A549 (cell line): ENCODE data around the gene PHF21B. TPM values are rescaled to one million over a fixed set of nuclear protein-coding genes. Genes with fewer than 3 reads are reported as not detected.

Experiments
- ATAC-seq, 2 experiments: fragments of 200-7000 bp in 1 of 2; fragments of >200 bp in 1 of 2; cut with Nextera tagmentation in 1 of 2; cut with Tn5 transposase in 1 of 2; 3 replicates each; pipeline versions ENCODE4 v1.8.0 to v1.9.1; 2018 to 2020; ENCODE audit warnings: mild to moderate bottlenecking in 1 of 2, moderate library complexity in 1 of 2
- CTCF ChIA-PET: fragments of 300-600 bp; sonication (Branson Sonifier 250); formaldehyde crosslinking; extraction: SDS; loops from one replicate; lab custom pipeline; 2021; ENCODE audit warnings: antibody characterized with exemption, inconsistent platforms; lab: Yijun Ruan, JAX
- POLR2A ChIA-PET: fragments of 350-600 bp; formaldehyde crosslinking; extraction: SDS; loops from one replicate; lab custom pipeline; 2021; ENCODE audit warnings: antibody characterized with exemption, inconsistent platforms; lab: Yijun Ruan, JAX
- DNase-seq, 2 experiments: peaks; one replicate each; pipeline versions ENCODE4 v3.0.0 to v3.0.0-alpha.2; 2011 to 2016; ENCODE audit warnings: low read depth in 1 of 2, low spot score in 1 of 2
- FAIRE-seq: peaks from 2 replicates; lab custom pipeline; 2011; peaks lifted over from hg19 to GRCh38; lab: Jason Lieb, UNC
- H3K27ac ChIP-seq, 2 experiments: fragments of >200 bp; sonication (Bioruptor Twin); formaldehyde crosslinking; 3 replicates each; pipeline ENCODE4 v1.5.1; 2016 to 2017
- H3K4me1 ChIP-seq: fragments of >200 bp; sonication (Bioruptor Twin); formaldehyde crosslinking; 3 replicates; pipeline ENCODE4 v1.6.1; 2016
- H3K4me2 ChIP-seq: fragments of >200 bp; sonication (Bioruptor Twin); formaldehyde crosslinking; 3 replicates; pipeline ENCODE4 v1.6.1; 2016
- H3K4me3 ChIP-seq: fragments of >200 bp; sonication (Bioruptor Twin); formaldehyde crosslinking; 3 replicates; pipeline ENCODE4 v1.5.1; 2016
- H3K9me3 ChIP-seq: fragments of >200 bp; sonication (Bioruptor Twin); formaldehyde crosslinking; 3 replicates; pipeline ENCODE4 v1.6.1; 2016
- CEBPB ChIP-seq, 2 experiments: fragments of >200 bp in 1 of 2; sonication (Bioruptor Twin) in 1 of 2; formaldehyde crosslinking in 1 of 2; IDR thresholded peaks; 2 replicates each; pipeline ENCODE4 v1.6.1; 2012 to 2016
- CHD4 ChIP-seq: fragments of 200-600 bp; sonication (generic); IDR thresholded peaks from 2 replicates; pipeline ENCODE4 v1.6.1; 2016; ENCODE audit warnings: antibody characterized with exemption, mild to moderate bottlenecking, borderline replicate concordance
- CTCF ChIP-seq: fragments of >200 bp; sonication (Bioruptor Twin); formaldehyde crosslinking; IDR thresholded peaks from 3 replicates; pipeline ENCODE4 v1.5.1; 2016
- EHF ChIP-seq: fragments of 250-450 bp; sonication (Bioruptor Pico); IDR thresholded peaks from 2 replicates; pipeline ENCODE4 v1.5.0; 2020; ENCODE audit warnings: mild to moderate bottlenecking
- EHMT2 ChIP-seq: fragments of 200-600 bp; sonication (generic); IDR thresholded peaks from 2 replicates; pipeline ENCODE4 v1.6.1; 2016; ENCODE audit warnings: antibody characterized with exemption, low read depth, mild to moderate bottlenecking, moderate library complexity
- ESRRA ChIP-seq: fragments of 150-350 bp; IDR thresholded peaks from 2 replicates; pipeline ENCODE4 v1.6.1; 2014; ENCODE audit warnings: mild to moderate bottlenecking, low read length, borderline replicate concordance
- FOSL2 ChIP-seq, 2 experiments: fragments of 450-650 bp in 1 of 2; fragments of >200 bp in 1 of 2; sonication (Bioruptor Twin) in 1 of 2; formaldehyde crosslinking; IDR thresholded peaks; 2 replicates each; pipeline versions ENCODE4 v1.5.0 to v1.6.1; 2016 to 2020; ENCODE audit warnings: mild to moderate bottlenecking in 1 of 2, moderate library complexity in 1 of 2
- FOXS1 ChIP-seq: fragments of 250-450 bp; sonication (Bioruptor Pico); IDR thresholded peaks from 2 replicates; pipeline ENCODE4 v1.5.0; 2020; ENCODE audit warnings: mild to moderate bottlenecking, moderate library complexity
- GATA3 ChIP-seq: IDR thresholded peaks from 2 replicates; pipeline ENCODE4 v1.6.1; 2012; ENCODE audit warnings: borderline replicate concordance
- HMGXB4 ChIP-seq: fragments of 250-450 bp; sonication (Bioruptor Pico); IDR thresholded peaks from 2 replicates; pipeline ENCODE4 v1.5.0; 2021; ENCODE audit warnings: mild to moderate bottlenecking, moderate library complexity, borderline replicate concordance
- HOXB13 ChIP-seq: fragments of 250-450 bp; sonication (Bioruptor Pico); IDR thresholded peaks from 2 replicates; pipeline ENCODE4 v1.5.0; 2020; ENCODE audit warnings: low read depth, mild to moderate bottlenecking, moderate library complexity
- HOXB5 ChIP-seq: fragments of 250-450 bp; sonication (Bioruptor Pico); IDR thresholded peaks from 2 replicates; pipeline ENCODE4 v1.5.0; 2020; ENCODE audit warnings: mild to moderate bottlenecking, moderate library complexity
- KDM5A ChIP-seq: fragments of 200-600 bp; sonication (generic); IDR thresholded peaks from 2 replicates; pipeline ENCODE4 v1.6.1; 2016; ENCODE audit warnings: antibody characterized with exemption, mild to moderate bottlenecking
- NPAS2 ChIP-seq: fragments of 250-450 bp; sonication (Bioruptor Pico); IDR thresholded peaks from 2 replicates; pipeline ENCODE4 v1.8.0; 2022; ENCODE audit warnings: mild to moderate bottlenecking, moderate library complexity, borderline replicate concordance
- RAD21 ChIP-seq, 2 experiments: fragments of >200 bp in 1 of 2; sonication (Bioruptor Twin) in 1 of 2; formaldehyde crosslinking in 1 of 2; IDR thresholded peaks in 1 of 2; conservative IDR thresholded peaks in 1 of 2; 2 replicates in 1 of 2; 3 replicates in 1 of 2; pipeline ENCODE4 v1.6.1; 2012 to 2018; ENCODE audit warnings: inconsistent platforms in 1 of 2
- RCOR1 ChIP-seq: fragments of 150-350 bp; IDR thresholded peaks from 2 replicates; pipeline ENCODE4 v1.6.1; 2014; ENCODE audit warnings: antibody characterized with exemption, low read length, low read depth
- SMC3 ChIP-seq: fragments of >200 bp; sonication (Bioruptor Twin); formaldehyde crosslinking; IDR thresholded peaks from 3 replicates; pipeline ENCODE4 v1.6.1; 2018; ENCODE audit warnings: inconsistent platforms
- TFCP2L1 ChIP-seq: fragments of 250-450 bp; sonication (Bioruptor Pico); IDR thresholded peaks from 2 replicates; pipeline ENCODE4 v1.5.0; 2021; ENCODE audit warnings: mild to moderate bottlenecking
- TP53 ChIP-seq: fragments of 250-450 bp; sonication (Bioruptor Pico); IDR thresholded peaks from 2 replicates; pipeline ENCODE4 v1.5.0; 2021; ENCODE audit warnings: mild to moderate bottlenecking, moderate library complexity
- WGBS: methylation state at CpG from one replicate; pipeline ENCODE4 v1.1.6; 2017; ENCODE audit errors: missing lambda C conversion rate; 5-methylcytosine and 5-hydroxymethylcytosine counted together
- polyA plus RNA-seq, 4 experiments: library from polyadenylated mRNA; depleted of rRNA in 3 of 4; stranded (reverse); fragments of >200 nt; fragmentation: RNase III in 1 of 4; extraction: RNeasy Plus Mini Kit Qiagen cat#74134 plus additional on column Dnase treatment in 1 of 4; gene quantifications; 2 replicates in 3 of 4; 3 replicates in 1 of 4; pipeline ENCODE4 v1.2.3, GENCODE V29; 2011 to 2017
- TF ChIP-seq, protein P1 (sequence below): IDR thresholded peaks from 2 replicates; pipeline ENCODE4 v1.6.1; 2012
- TF ChIP-seq, protein P2 (sequence below): fragments of 200-600 bp; sonication (generic); IDR thresholded peaks from 2 replicates; pipeline ENCODE4 v1.6.1; 2016; ENCODE audit warnings: antibody characterized with exemption, mild to moderate bottlenecking, moderate library complexity

The PHF21B gene
- polyA plus RNA-seq, 2 of the 4 experiments (the other 2 are of a cell fraction) = 0.50 to 0.70 TPM

GRCh38 chr22:44845191-44845590 is 164.6 kb downstream of the PHF21B start:
- CTCF ChIA-PET = interaction anchor here (1.0 to 1.9 kb wide), 2 partner anchors 217 to 251 kb away, joined by 3 to 4 read pairs; no protein-coding TSS in a partner anchor
- no peak for DNase-seq
- TF ChIP-seq HOXB5 (CRISPR knock-in tag) = no peak
- no peak for TF ChIP-seq FOXS1 (CRISPR knock-in tag)
- TF ChIP-seq, protein P1, sequence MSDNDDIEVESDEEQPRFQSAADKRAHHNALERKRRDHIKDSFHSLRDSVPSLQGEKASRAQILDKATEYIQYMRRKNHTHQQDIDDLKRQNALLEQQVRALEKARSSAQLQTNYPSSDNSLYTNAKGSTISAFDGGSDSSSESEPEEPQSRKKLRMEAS = no peak
- no peak for TF ChIP-seq NPAS2 (CRISPR knock-in tag)
- no peak for TF ChIP-seq KDM5A
- no peak for TF ChIP-seq TFCP2L1
- no peak for TF ChIP-seq FOSL2 (IDR thresholded peaks at IDR 0.05)
- no peak for TF ChIP-seq FOSL2 (CRISPR knock-in tag; IDR thresholded peaks at IDR 0.05)
- no peak for TF ChIP-seq HOXB13 (CRISPR knock-in tag)
- TF ChIP-seq, protein P2, sequence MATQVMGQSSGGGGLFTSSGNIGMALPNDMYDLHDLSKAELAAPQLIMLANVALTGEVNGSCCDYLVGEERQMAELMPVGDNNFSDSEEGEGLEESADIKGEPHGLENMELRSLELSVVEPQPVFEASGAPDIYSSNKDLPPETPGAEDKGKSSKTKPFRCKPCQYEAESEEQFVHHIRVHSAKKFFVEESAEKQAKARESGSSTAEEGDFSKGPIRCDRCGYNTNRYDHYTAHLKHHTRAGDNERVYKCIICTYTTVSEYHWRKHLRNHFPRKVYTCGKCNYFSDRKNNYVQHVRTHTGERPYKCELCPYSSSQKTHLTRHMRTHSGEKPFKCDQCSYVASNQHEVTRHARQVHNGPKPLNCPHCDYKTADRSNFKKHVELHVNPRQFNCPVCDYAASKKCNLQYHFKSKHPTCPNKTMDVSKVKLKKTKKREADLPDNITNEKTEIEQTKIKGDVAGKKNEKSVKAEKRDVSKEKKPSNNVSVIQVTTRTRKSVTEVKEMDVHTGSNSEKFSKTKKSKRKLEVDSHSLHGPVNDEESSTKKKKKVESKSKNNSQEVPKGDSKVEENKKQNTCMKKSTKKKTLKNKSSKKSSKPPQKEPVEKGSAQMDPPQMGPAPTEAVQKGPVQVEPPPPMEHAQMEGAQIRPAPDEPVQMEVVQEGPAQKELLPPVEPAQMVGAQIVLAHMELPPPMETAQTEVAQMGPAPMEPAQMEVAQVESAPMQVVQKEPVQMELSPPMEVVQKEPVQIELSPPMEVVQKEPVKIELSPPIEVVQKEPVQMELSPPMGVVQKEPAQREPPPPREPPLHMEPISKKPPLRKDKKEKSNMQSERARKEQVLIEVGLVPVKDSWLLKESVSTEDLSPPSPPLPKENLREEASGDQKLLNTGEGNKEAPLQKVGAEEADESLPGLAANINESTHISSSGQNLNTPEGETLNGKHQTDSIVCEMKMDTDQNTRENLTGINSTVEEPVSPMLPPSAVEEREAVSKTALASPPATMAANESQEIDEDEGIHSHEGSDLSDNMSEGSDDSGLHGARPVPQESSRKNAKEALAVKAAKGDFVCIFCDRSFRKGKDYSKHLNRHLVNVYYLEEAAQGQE = no peak

DNA sequence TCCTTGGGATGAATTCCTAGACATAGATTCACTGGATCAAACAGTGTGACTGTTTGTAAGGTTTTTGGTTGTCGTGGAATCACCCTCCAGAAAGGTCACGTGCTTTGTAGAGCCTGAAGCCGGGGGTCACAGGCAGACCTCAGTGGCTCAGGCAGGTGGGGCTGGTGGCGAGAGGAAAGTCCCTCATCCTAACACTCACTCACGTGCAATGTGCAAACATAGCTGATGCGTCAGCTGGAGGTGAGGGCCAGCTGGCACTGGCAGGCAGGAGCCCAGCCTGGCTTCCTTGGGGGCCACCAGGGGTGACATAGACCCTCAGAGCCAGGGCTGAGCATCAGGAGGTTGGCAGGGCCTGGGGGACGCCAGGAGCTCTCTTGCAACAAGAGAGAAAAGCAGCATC is 167.4 kb downstream of the PHF21B start:
- DNase-seq (no peak), ATAC-seq (no peak), FAIRE-seq (no peak)
- Histone ChIP-seq H3K27ac (no peak overlapping the region), H3K4me2 (no peak overlapping the region), H3K4me3 (no peak overlapping the region), H3K9me3 (no peaks in the 10 kb centered on the region; the same call in 2 of the 3 replicates), H3K4me1 (no peaks in the 10 kb centered on the region)
- WGBS = 30% methylated on average over 6 of the region's 7 CpGs
- ChIA-PET CTCF (interaction anchor here (2.1 kb wide), 1 partner anchor 22 kb away, joined by 5 read pairs; no protein-coding TSS in a partner anchor), POLR2A (no interaction called here)
- TF ChIP-seq TP53 (CRISPR knock-in tag) (no peak), ESRRA (no peak), RCOR1 (no peak), CTCF (no peak), EHF (CRISPR knock-in tag) (no peak), CHD4 (no peak), RAD21 (conservative IDR thresholded peaks at IDR 0.05 in 1 of 2, IDR thresholded peaks at IDR 0.05 in 1 of 2) (no peak), EHMT2 (no peak), TFCP2L1 (no peak), SMC3 (no peak), HMGXB4 (CRISPR knock-in tag) (no peak), GATA3 (no peak), HOXB13 (CRISPR knock-in tag) (no peak), CEBPB (IDR thresholded peaks at IDR 0.05) (no peak)

More at GRCh38 chr22:44845191-44845590, 164.6 kb downstream of the PHF21B start:
- FAIRE-seq (no peak), ATAC-seq (no peak)
- no peak overlapping the region for H3K4me3 ChIP-seq
- no peak overlapping the region for H3K4me2 ChIP-seq
- H3K4me1 ChIP-seq = no peaks in the 10 kb centered on the region
- POLR2A ChIA-PET = no interaction called here
- no peak overlapping the region for H3K27ac ChIP-seq
- H3K9me3 ChIP-seq = no peaks in the 10 kb centered on the region; the same call in 2 of the 3 replicates
- WGBS = 86% methylated on average over 8 of the region's 8 CpGs
